Fibroblast of pulmonary artery (primary cell): ENCODE data around the gene PNRC2.
A peak's percentile ranks its signal among the peaks of the same experiment; 100 is the strongest.

Source experiments
- DNase-seq: peaks from one replicate; pipeline ENCODE4 v3.0.0-alpha.2; 2010; ENCODE audit warnings: low read depth
- H3K4me3 ChIP-seq: replicated peaks from 2 replicates; pipeline ENCODE4 v1.5.1; 2011; ENCODE audit warnings: low read depth, mild to moderate bottlenecking, control low read depth, low read length, moderate library complexity
- TF ChIP-seq, protein P1 (sequence below): IDR thresholded peaks from 2 replicates; pipeline ENCODE4 v1.5.1; 2011; ENCODE audit warnings: mild to moderate bottlenecking, control low read depth, low read length, inconsistent platforms; ENCODE audit errors: missing control alignments

Gene PNRC2

GRCh38 chr1:23915466-23915865, 44.2 kb upstream of the PNRC2 start:
- TF ChIP-seq, protein P1, sequence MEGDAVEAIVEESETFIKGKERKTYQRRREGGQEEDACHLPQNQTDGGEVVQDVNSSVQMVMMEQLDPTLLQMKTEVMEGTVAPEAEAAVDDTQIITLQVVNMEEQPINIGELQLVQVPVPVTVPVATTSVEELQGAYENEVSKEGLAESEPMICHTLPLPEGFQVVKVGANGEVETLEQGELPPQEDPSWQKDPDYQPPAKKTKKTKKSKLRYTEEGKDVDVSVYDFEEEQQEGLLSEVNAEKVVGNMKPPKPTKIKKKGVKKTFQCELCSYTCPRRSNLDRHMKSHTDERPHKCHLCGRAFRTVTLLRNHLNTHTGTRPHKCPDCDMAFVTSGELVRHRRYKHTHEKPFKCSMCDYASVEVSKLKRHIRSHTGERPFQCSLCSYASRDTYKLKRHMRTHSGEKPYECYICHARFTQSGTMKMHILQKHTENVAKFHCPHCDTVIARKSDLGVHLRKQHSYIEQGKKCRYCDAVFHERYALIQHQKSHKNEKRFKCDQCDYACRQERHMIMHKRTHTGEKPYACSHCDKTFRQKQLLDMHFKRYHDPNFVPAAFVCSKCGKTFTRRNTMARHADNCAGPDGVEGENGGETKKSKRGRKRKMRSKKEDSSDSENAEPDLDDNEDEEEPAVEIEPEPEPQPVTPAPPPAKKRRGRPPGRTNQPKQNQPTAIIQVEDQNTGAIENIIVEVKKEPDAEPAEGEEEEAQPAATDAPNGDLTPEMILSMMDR = no peak
- H3K4me3 ChIP-seq = no peak overlapping the region
- no peak for DNase-seq

DNA sequence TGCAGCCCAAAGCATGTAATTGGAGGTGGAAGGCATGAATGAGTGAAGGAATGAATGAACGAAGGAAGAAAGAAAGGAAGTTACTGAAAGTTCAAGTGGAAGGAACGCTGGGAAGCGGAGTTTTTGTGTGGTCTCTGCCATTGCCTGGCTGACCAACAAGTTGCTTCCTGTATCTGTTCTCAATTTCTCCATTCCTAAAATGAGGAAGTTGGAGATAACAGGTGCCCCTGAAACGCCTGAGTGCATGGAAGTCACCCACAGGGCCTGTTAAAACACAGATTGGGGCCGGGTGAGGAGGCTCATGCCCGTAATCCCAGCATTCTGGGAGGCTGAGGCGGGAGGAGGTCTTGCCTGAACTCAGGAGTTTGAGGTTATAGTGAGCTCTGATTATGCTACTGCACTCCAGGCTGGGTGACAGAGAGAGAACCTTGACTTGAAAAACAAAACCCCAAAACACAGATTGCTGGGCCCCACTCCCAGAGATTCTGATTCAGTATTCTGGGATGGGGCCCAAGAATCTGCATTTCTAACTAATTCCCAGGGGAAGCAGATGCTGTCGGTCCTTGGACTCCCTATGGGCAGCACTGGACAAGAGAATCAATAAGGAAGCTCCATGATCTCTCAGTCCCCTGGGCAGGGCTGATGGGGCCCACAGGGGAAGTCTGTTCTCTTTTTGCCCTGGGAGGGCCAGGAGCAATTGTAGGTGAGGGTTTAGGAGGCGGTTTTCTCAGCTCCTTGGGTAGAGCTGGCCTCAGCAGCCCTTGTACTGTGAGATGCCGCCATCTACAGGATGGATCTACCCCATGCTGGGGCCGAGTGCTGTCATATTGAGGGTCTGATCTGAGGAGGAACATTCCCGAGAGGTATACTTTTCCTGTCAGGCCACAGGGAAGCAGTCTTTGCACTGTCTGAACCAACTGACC, 43.2 kb upstream of the PNRC2 start:
- DNase-seq = peak; percentile 70
- H3K4me3 ChIP-seq = no peak overlapping the region
- TF ChIP-seq, protein P1 = peak; percentile 66

DNA sequence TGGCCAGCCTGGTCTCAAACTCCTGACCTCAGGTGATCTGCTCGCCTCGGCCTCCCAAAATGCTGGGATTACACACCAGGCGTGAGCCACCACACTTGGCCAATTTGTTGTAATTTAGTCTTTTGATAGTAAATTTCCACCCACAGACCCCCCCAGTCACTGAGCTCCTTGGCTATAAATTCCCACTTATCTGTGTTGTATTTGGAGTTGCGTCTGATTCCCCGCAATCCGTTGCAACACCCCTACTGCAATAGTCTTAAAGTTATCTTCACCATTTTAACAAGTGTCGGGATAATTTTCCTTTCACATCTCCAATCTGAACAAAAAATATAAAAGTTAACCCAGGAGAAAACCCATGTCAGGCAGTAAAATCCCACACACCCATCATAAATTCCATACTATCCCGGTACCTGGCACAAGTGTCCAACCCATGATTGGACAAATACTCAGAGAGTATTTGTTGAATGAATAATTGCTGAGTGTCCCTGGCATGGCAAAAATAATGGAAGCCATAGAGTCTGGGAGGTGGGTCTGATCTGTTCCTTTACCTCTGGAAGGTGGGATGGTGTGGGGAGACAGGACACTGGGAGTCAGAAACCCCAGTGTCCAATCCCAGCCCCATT, 37.2 kb upstream of the PNRC2 start:
- TF ChIP-seq, protein P1 = no peak
- H3K4me3 ChIP-seq = no peak overlapping the region
- no peak for DNase-seq

- H3K4me3 ChIP-seq = no peak overlapping the region
- TF ChIP-seq, protein P1 = no peak
- DNase-seq = no peak
These were observed 35.8 kb upstream of the PNRC2 start for GRCh38 chr1:23923592-23924499.

GRCh38 chr1:23924601-23925000, 35.0 kb upstream of the PNRC2 start:
- H3K4me3 ChIP-seq = no peak overlapping the region
- TF ChIP-seq, protein P1 = no peak
- no peak for DNase-seq

GRCh38 chr1:23925279-23925678, 34.3 kb upstream of the PNRC2 start:
- TF ChIP-seq, protein P1 = no peak
- H3K4me3 ChIP-seq = no peak overlapping the region
- no peak for DNase-seq
